ENCODE data around the gene ZBTB8A. TPM values are rescaled to one million over a fixed set of nuclear protein-coding genes. Genes with fewer than 3 reads are reported as not detected.

Gene ZBTB8A
- total and polyA plus RNA-seq, 2 of the 8 experiments (the other 6 are each of a cell fraction or from before 2014, with no cell fraction given) = 2.9 to 10.4 TPM

DNA sequence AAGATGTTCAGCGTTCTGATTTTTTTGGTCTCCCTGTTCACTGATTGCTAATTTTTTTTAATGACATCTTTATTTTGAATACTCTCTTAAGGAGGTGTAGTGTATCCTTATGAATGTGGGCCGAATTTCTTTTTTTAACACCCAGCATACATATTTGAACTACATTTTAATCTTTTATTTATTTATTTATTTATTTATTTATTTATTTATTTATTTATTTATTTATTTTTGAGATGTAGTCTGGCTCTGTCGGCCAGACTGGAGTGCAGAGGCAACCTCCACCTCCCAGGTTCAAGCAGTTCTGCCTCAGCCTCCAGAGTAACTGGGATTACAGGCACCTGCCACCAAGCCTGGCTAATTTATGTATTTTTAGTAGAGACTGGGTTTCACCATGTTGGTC lies 15.1 kb downstream of the ZBTB8A start:
- Histone ChIP-seq H3K4me1 (replicated peaks in 1 of 4; ENCODE audit: control insufficient read depth in 3 of 4, insufficient read depth in 4 of 4, low read length in 3 of 4) (no peaks in the 10 kb centered on the region), H2AFZ (ENCODE audit: low read length) (no peak overlapping the region), H4K20me1 (replicated peaks in 1 of 2; ENCODE audit: control insufficient read depth in 1 of 2, insufficient read depth in 2 of 2, low read length in 2 of 2) (no peaks in the 10 kb centered on the region), H4K91ac (replicated peaks; ENCODE audit: insufficient read length, low read length) (no peak overlapping the region), H4K5ac (ENCODE audit: insufficient read length, low read depth, low read length) (no peak overlapping the region), H3K27ac (ENCODE audit: low read depth, low read length) (no peak overlapping the region), H2BK15ac (ENCODE audit: low read length) (no peak overlapping the region), H3K79me1 (ENCODE audit: low read depth, low read length) (no peaks in the 10 kb centered on the region), H3K36me3 (ENCODE audit: control insufficient read depth in 2 of 4, insufficient read depth in 4 of 4, low read length in 3 of 4) (peaks cover 0 to 10% (median 2%) of the 10 kb centered on the region in 4 experiments; a peak in 2 of 8 replicates), H3K23ac (ENCODE audit: insufficient read length) (no peak overlapping the region), H3K9me3 (ENCODE audit: insufficient read depth in 2 of 2, low read depth in 1 of 2, low read length in 1 of 2) (no peaks in the 10 kb centered on the region), H3K4me2 (ENCODE audit: insufficient read depth in 1 of 2, low read depth in 2 of 2, low read length in 2 of 2) (no peak overlapping the region), H3K79me2 (ENCODE audit: control insufficient read depth in 1 of 2, insufficient read depth in 2 of 2, low read length in 2 of 2) (peaks cover 0 to 4% of the 10 kb centered on the region in 2 experiments; a peak in 1 of 4 replicates), H2BK12ac (ENCODE audit: low read depth, low read length) (no peak overlapping the region), H3K27me3 (replicated peaks in 1 of 4; ENCODE audit: control insufficient read depth in 3 of 4, extremely low read depth in 1 of 4, insufficient read depth in 3 of 4, low read length in 3 of 4) (no peaks in the 10 kb centered on the region), H4K8ac (ENCODE audit: extremely low read depth, insufficient read depth, low read length) (no peak overlapping the region), H3K23me2 (ENCODE audit: low read depth, low read length) (no peaks in the 10 kb centered on the region), H3K9ac (replicated peaks in 1 of 4; ENCODE audit: extremely low read depth in 1 of 4, low read depth in 3 of 4, low read length in 3 of 4) (no peak overlapping the region), H2BK5ac (ENCODE audit: low read depth, low read length) (no peak overlapping the region), H3K14ac (ENCODE audit: insufficient read length) (no peak overlapping the region), H3K4ac (replicated peaks; ENCODE audit: insufficient read length, low read depth, low read length) (no peak overlapping the region), H2BK20ac (ENCODE audit: low read length) (no peak overlapping the region), H2AK5ac (ENCODE audit: low read depth, low read length) (no peak overlapping the region), H3K56ac (replicated peaks; ENCODE audit: insufficient read length, low read depth, low read length) (no peak overlapping the region), H2BK120ac (replicated peaks; ENCODE audit: low read depth, low read length) (no peak overlapping the region), H3K18ac (ENCODE audit: extremely low read depth, low read length) (no peak overlapping the region), H3K4me3 (ENCODE audit: extremely low read depth in 1 of 4, insufficient read depth in 2 of 4, low read depth in 3 of 4, low read length in 4 of 4) (no peak overlapping the region)
- TF ChIP-seq GTF2F1 (IDR thresholded peaks at IDR 0.05; ENCODE audit: borderline replicate concordance, low read depth, low read length) (no peak), NRF1 (IDR thresholded peaks at IDR 0.05; ENCODE audit: low read depth, low read length) (no peak), CBX5 (IDR thresholded peaks at IDR 0.05; ENCODE audit: low read depth, low read length) (no peak), SP2 (IDR thresholded peaks at IDR 0.05; ENCODE audit: low read length) (no peak), SP4 (IDR thresholded peaks at IDR 0.05; ENCODE audit: low read length) (no peak), CHD2 (IDR thresholded peaks at IDR 0.05; ENCODE audit: low read length) (no peak), SIRT6 (IDR thresholded peaks at IDR 0.05; ENCODE audit: low read length) (no peak), RBBP5 (IDR thresholded peaks at IDR 0.05; ENCODE audit: borderline replicate concordance, low read depth, low read length) (no peak), EGR1 (IDR thresholded peaks at IDR 0.05; ENCODE audit: borderline replicate concordance, low read depth, low read length) (no peak), RXRA (IDR thresholded peaks at IDR 0.05; ENCODE audit: insufficient read depth, low read depth, low read length) (no peak), POLR2AphosphoS5 (IDR thresholded peaks at IDR 0.05; ENCODE audit: low read depth, low read length) (no peak), EZH2 (IDR thresholded peaks at IDR 0.05; ENCODE audit: low read depth, low read length, severe bottlenecking) (no peak), YY1 (IDR thresholded peaks at IDR 0.05; ENCODE audit: low read depth, low read length) (no peak)
- DNase-seq (ENCODE audit: low read depth in 1 of 2, low spot score in 2 of 2) = no peak
- ChIA-PET POLR2A (ENCODE audit: partially characterized antibody) (no interaction called here), CTCF (ENCODE audit: partially characterized antibody) (no interaction called here)
- no peak for FAIRE-seq
- 92% methylated on average over 3 of the region's 3 CpGs; no CpG with 5 or more reads in 1 of the 2 experiments for WGBS, 2 experiments (ENCODE audit: extremely low coverage in 1 of 2, insufficient coverage in 1 of 2, insufficient read length in 1 of 2, insufficient replicate concordance in 2 of 2, low coverage in 1 of 2, low lambda C conversion rate in 2 of 2, missing lambda C conversion rate in 1 of 2)
